Activated CD8-positive, alpha-beta memory T cell treated with anti-CD3 and anti-CD28 coated beads for 36 hours (primary cell): Measurements from ENCODE around the gene SEMA5A. TPM values are rescaled to one million over a fixed set of nuclear protein-coding genes. Genes with fewer than 3 reads are reported as not detected.

Experiments used
- CTCF ChIA-PET: fragments of 350-600 bp; sonication (Branson Sonifier 250); formaldehyde crosslinking; loops from one replicate; lab custom pipeline; 2021; ENCODE audit warnings: antibody characterized with exemption; lab: Charles Lee
- POLR2A ChIA-PET: fragments of 350-600 bp; sonication (Branson Sonifier 250); formaldehyde crosslinking; loops from one replicate; lab custom pipeline; 2021; ENCODE audit warnings: antibody characterized with exemption; lab: Charles Lee
- total RNA-seq, 2 experiments: library from RNA; stranded (reverse); gene quantifications; one replicate each; pipeline ENCODE4 v1.2.3, GENCODE V29; 2021

SEMA5A gene
- total RNA-seq, 2 experiments from 2014 or later: not detected

GRCh38 chr5:9209846-9210492 is 335.9 kb downstream of the SEMA5A start:
- ChIA-PET CTCF (no interaction called here), POLR2A (no interaction called here)

- CTCF ChIA-PET: no interaction called here
- POLR2A ChIA-PET: no interaction called here
These were observed 338.0 kb downstream of the SEMA5A start for GRCh38 chr5:9207817-9208418.

GRCh38 chr5:9202636-9203035 is 343.2 kb downstream of the SEMA5A start:
- CTCF ChIA-PET: no interaction called here
- POLR2A ChIA-PET: no interaction called here

- CTCF ChIA-PET: no interaction called here
- POLR2A ChIA-PET: no interaction called here
These were observed 344.1 kb downstream of the SEMA5A start for GRCh38 chr5:9201761-9202160.

GRCh38 chr5:9201011-9201410 is 344.9 kb downstream of the SEMA5A start:
- ChIA-PET CTCF (no interaction called here), POLR2A (no interaction called here)

- ChIA-PET CTCF (no interaction called here), POLR2A (no interaction called here)
These were observed 347.5 kb downstream of the SEMA5A start for GRCh38 chr5:9198394-9198793.

- ChIA-PET CTCF (no interaction called here), POLR2A (no interaction called here)
These were observed 348.0 kb downstream of the SEMA5A start for GRCh38 chr5:9197881-9198260.

GRCh38 chr5:9196403-9197227 is 349.3 kb downstream of the SEMA5A start:
- ChIA-PET CTCF (no interaction called here), POLR2A (no interaction called here)

- ChIA-PET POLR2A (no interaction called here), CTCF (no interaction called here)
These were observed 351.4 kb downstream of the SEMA5A start for GRCh38 chr5:9194509-9194908.

GRCh38 chr5:9192266-9192665 is 353.6 kb downstream of the SEMA5A start:
- CTCF ChIA-PET: no interaction called here

GRCh38 chr5:9189681-9190080 is 356.2 kb downstream of the SEMA5A start:
- POLR2A ChIA-PET: no interaction called here
- CTCF ChIA-PET: no interaction called here

More at GRCh38 chr5:9192266-9192665, 353.6 kb downstream of the SEMA5A start:
- POLR2A ChIA-PET: no interaction called here

- ChIA-PET POLR2A (no interaction called here), CTCF (no interaction called here)
These were observed 356.9 kb downstream of the SEMA5A start for GRCh38 chr5:9188956-9189355.

- CTCF ChIA-PET: no interaction called here
These were observed 357.7 kb downstream of the SEMA5A start for GRCh38 chr5:9188131-9188530.

GRCh38 chr5:9187614-9188013 is 358.3 kb downstream of the SEMA5A start:
- POLR2A ChIA-PET: no interaction called here
- CTCF ChIA-PET: no interaction called here

More at GRCh38 chr5:9188131-9188530, 357.7 kb downstream of the SEMA5A start:
- POLR2A ChIA-PET: no interaction called here

GRCh38 chr5:9186069-9186468 is 359.8 kb downstream of the SEMA5A start:
- ChIA-PET POLR2A (no interaction called here), CTCF (no interaction called here)

- ChIA-PET CTCF (no interaction called here), POLR2A (no interaction called here)
These were observed 361.9 kb downstream of the SEMA5A start for GRCh38 chr5:9183992-9184391.

GRCh38 chr5:9182899-9183695 is 362.8 kb downstream of the SEMA5A start:
- POLR2A ChIA-PET: no interaction called here

GRCh38 chr5:9176641-9177040 is 369.2 kb downstream of the SEMA5A start:
- ChIA-PET POLR2A (no interaction called here), CTCF (no interaction called here)

More at GRCh38 chr5:9182899-9183695, 362.8 kb downstream of the SEMA5A start:
- CTCF ChIA-PET: no interaction called here

GRCh38 chr5:9174446-9174845 is 371.4 kb downstream of the SEMA5A start:
- POLR2A ChIA-PET: no interaction called here
- CTCF ChIA-PET: no interaction called here
